SK-N-SH (cell line): ENCODE results near the gene SLC34A1. TPM values are rescaled to one million over a fixed set of nuclear protein-coding genes. Genes with fewer than 3 reads are reported as not detected.
A peak's percentile ranks its signal among the peaks of the same experiment; 100 is the strongest.

ENCODE experiments used
- CTCF ChIA-PET: fragments of 300-600, 350-600 bp; formaldehyde crosslinking; extraction: SDS; loops from one replicate; lab custom pipeline; 2021; lab: Yijun Ruan, JAX
- POLR2A ChIA-PET: fragments of 350-600 bp; sonication (Branson Sonifier 250); formaldehyde crosslinking; extraction: SDS; loops from one replicate; lab custom pipeline; 2020; ENCODE audit warnings: antibody characterized with exemption, inconsistent platforms; lab: Yijun Ruan, JAX
- DNase-seq: peaks from one replicate; pipeline ENCODE4 v3.0.0; 2012
- H2AFZ ChIP-seq: fragments of 200-600 bp; sonication (generic); 2 replicates; pipeline ENCODE4 v1.8.1; 2016; ENCODE audit warnings: antibody characterized with exemption, mild to moderate bottlenecking, low read depth
- H3F3A ChIP-seq: fragments of 200-600 bp; sonication (generic); replicated peaks from 2 replicates; pipeline ENCODE3; 2016; ENCODE audit warnings: antibody characterized with exemption, mild to moderate bottlenecking; ENCODE audit not compliant: insufficient read depth
- H3K27ac ChIP-seq, 2 experiments: fragments of 200-500 bp in 1 of 2; fragments of 200-600 bp in 1 of 2; sonication (Bioruptor generic) in 1 of 2; sonication (generic), shearing (Covaris generic) in 1 of 2; 2 replicates each; pipeline versions ENCODE4 v1.5.1 to v1.6.1; 2014 to 2016; ENCODE audit warnings: low read depth in 2 of 2, inconsistent platforms in 1 of 2, low read length in 1 of 2, mild to moderate bottlenecking in 1 of 2, mixed read lengths in 1 of 2
- H3K27me3 ChIP-seq: fragments of 200-600 bp; sonication (generic), shearing (Covaris generic); 2 replicates; pipeline ENCODE4 v1.6.1; 2016; ENCODE audit warnings: mixed run types; ENCODE audit not compliant: insufficient read depth
- H3K36me3 ChIP-seq, 2 experiments: fragments of 200-500 bp in 1 of 2; fragments of 200-600 bp in 1 of 2; sonication (Bioruptor generic) in 1 of 2; sonication (generic) in 1 of 2; replicated peaks in 1 of 2; 2 replicates each; pipeline versions ENCODE3 to v1.5.1; 2014 to 2016; ENCODE audit warnings: low read length in 1 of 2, mild to moderate bottlenecking in 1 of 2; ENCODE audit not compliant: insufficient read depth in 2 of 2, control insufficient read depth in 1 of 2
- H3K4me1 ChIP-seq, 2 experiments: fragments of 200-500 bp in 1 of 2; fragments of 200-600 bp in 1 of 2; sonication (Bioruptor generic) in 1 of 2; sonication (generic), shearing (Covaris generic) in 1 of 2; 2 replicates each; pipeline versions ENCODE4 v1.5.1 to v1.6.1; 2014 to 2016; ENCODE audit warnings: low read depth in 1 of 2, low read length in 1 of 2, mixed run types in 1 of 2; ENCODE audit not compliant: insufficient read depth in 2 of 2, control insufficient read depth in 1 of 2
- H3K4me2 ChIP-seq: fragments of 200-600 bp; sonication (generic), shearing (Covaris generic); 2 replicates; pipeline ENCODE4 v1.6.1; 2017; ENCODE audit warnings: mixed run types
- H3K4me3 ChIP-seq, 2 experiments: fragments of 200-500 bp in 1 of 2; fragments of 200-600 bp in 1 of 2; sonication (Bioruptor generic) in 1 of 2; sonication (generic), shearing (Covaris generic) in 1 of 2; 2 replicates each; pipeline versions ENCODE4 v1.5.1 to v1.8.1; 2014 to 2016; ENCODE audit warnings: low read depth in 2 of 2, inconsistent platforms in 1 of 2, low read length in 1 of 2, mild to moderate bottlenecking in 1 of 2, mixed read lengths in 1 of 2, moderate library complexity in 1 of 2
- H3K79me2 ChIP-seq: fragments of 200-600 bp; sonication (generic); 2 replicates; pipeline ENCODE4 v1.8.1; 2017; ENCODE audit warnings: mild to moderate bottlenecking; ENCODE audit not compliant: insufficient read depth
- H3K9ac ChIP-seq: fragments of 200-600 bp; sonication (generic); 2 replicates; pipeline ENCODE4 v1.6.1; 2017; ENCODE audit warnings: mixed run types
- H3K9me2 ChIP-seq: fragments of 200-600 bp; sonication (generic); 2 replicates; pipeline ENCODE4 v1.6.1; 2017; ENCODE audit warnings: mixed run types
- H3K9me3 ChIP-seq: fragments of 200-600 bp; sonication (generic); 2 replicates; pipeline ENCODE4 v1.6.1; 2017; ENCODE audit warnings: mixed run types, mild to moderate bottlenecking, moderate library complexity
- H4K20me1 ChIP-seq: fragments of 200-600 bp; sonication (generic); 2 replicates; pipeline ENCODE4 v1.6.1; 2017; ENCODE audit warnings: mild to moderate bottlenecking, mixed run types; ENCODE audit not compliant: insufficient read depth
- CHD2 ChIP-seq: fragments of 150-350 bp; IDR thresholded peaks from 2 replicates; pipeline ENCODE4 v1.6.1; 2018; ENCODE audit warnings: low read length; ENCODE audit not compliant: partially characterized antibody
- CTCF ChIP-seq: fragments of 200-600 bp; sonication (generic); IDR thresholded peaks from 2 replicates; pipeline ENCODE4 v1.6.1; 2017; ENCODE audit warnings: antibody characterized with exemption, mild to moderate bottlenecking, moderate library complexity
- EP300 ChIP-seq, 2 experiments: IDR thresholded peaks; 2 replicates each; pipeline versions ENCODE4 v1.4.0 to v1.6.1; 2012; ENCODE audit warnings: borderline replicate concordance in 1 of 2, low read depth in 1 of 2, low read length in 1 of 2
- FOSL2 ChIP-seq: IDR thresholded peaks from 2 replicates; pipeline ENCODE4 v1.4.0; 2012; ENCODE audit warnings: low read depth, mild to moderate bottlenecking, moderate library complexity, borderline replicate concordance
- FOXM1 ChIP-seq: IDR thresholded peaks from 2 replicates; pipeline ENCODE4 v1.4.0; 2012; ENCODE audit warnings: low read depth, mild to moderate bottlenecking
- GATA2 ChIP-seq: sonication (generic); formaldehyde crosslinking; IDR thresholded peaks from 2 replicates; pipeline ENCODE4 v1.5.0; 2020; ENCODE audit warnings: mild to moderate bottlenecking, missing genetic modification reagents
- MXI1 ChIP-seq: IDR thresholded peaks from 2 replicates; pipeline ENCODE4 v1.6.1; 2012; ENCODE audit warnings: mild to moderate bottlenecking, low read depth, low read length, improper control_type of control experiment
- NFIC ChIP-seq: IDR thresholded peaks from 2 replicates; pipeline ENCODE4 v1.4.0; 2012; ENCODE audit warnings: borderline replicate concordance
- NRF1 ChIP-seq: IDR thresholded peaks from 2 replicates; pipeline ENCODE4 v1.6.1; 2012; ENCODE audit warnings: low read depth, mild to moderate bottlenecking, low read length
- RFX5 ChIP-seq: IDR thresholded peaks from 2 replicates; pipeline ENCODE4 v1.6.1; 2012; ENCODE audit warnings: mild to moderate bottlenecking, improper control_type of control experiment, low read length
- RXRA ChIP-seq: IDR thresholded peaks from 2 replicates; pipeline ENCODE4 v1.4.0; 2012; ENCODE audit warnings: low read depth, mild to moderate bottlenecking, borderline replicate concordance
- SIN3A ChIP-seq: IDR thresholded peaks from 2 replicates; pipeline ENCODE4 v1.6.1; 2012; ENCODE audit warnings: low read depth, mild to moderate bottlenecking, low read length, moderate library complexity, borderline replicate concordance
- SMC3 ChIP-seq: IDR thresholded peaks from 2 replicates; pipeline ENCODE4 v1.6.1; 2012; ENCODE audit warnings: low read depth, low read length, improper control_type of control experiment
- TAF1 ChIP-seq: IDR thresholded peaks from 2 replicates; pipeline ENCODE4 v1.6.1; 2012; ENCODE audit warnings: low read depth, mild to moderate bottlenecking, low read length, moderate library complexity, borderline replicate concordance
- TEAD4 ChIP-seq: IDR thresholded peaks from 2 replicates; pipeline ENCODE4 v1.4.0; 2012; ENCODE audit warnings: mild to moderate bottlenecking, borderline replicate concordance; ENCODE audit not compliant: insufficient read depth
- YY1 ChIP-seq: IDR thresholded peaks from 2 replicates; pipeline ENCODE4 v1.4.0; 2012; ENCODE audit warnings: low read depth, mild to moderate bottlenecking
- WGBS: methylation state at CpG from one replicate; pipeline ENCODE4 v1.1.6; 2017; ENCODE audit warnings: low lambda C conversion rate; 5-methylcytosine and 5-hydroxymethylcytosine counted together
- polyA plus RNA-seq, 3 experiments: library from polyadenylated mRNA; depleted of rRNA; stranded (reverse); fragments of >200 nt; gene quantifications; 2 replicates each; pipeline ENCODE4 v1.2.3, GENCODE V29; 2012
- TF ChIP-seq, protein P1 (sequence below): IDR thresholded peaks from 2 replicates; pipeline ENCODE4; 2012
- TF ChIP-seq, protein P2 (sequence below): IDR thresholded peaks from 2 replicates; pipeline ENCODE4 v1.6.1; 2012; ENCODE audit warnings: mild to moderate bottlenecking, low read depth, low read length, moderate library complexity

Gene SLC34A1
- polyA plus RNA-seq, 1 of the 3 experiments (the other 2 are of a cell fraction): 0.03 TPM

GRCh38 chr5:177430140-177430951 lies 46.1 kb downstream of the SLC34A1 start:
- DNase-seq: no peak
- Histone ChIP-seq H3K36me3 (peaks cover 3 to 39% of the 10 kb centered on the region in 2 experiments), H3K4me2 (no peak overlapping the region), H3K9ac (no peak overlapping the region), H3K27me3 (no peaks in the 10 kb centered on the region), H3K4me3 (no peak overlapping the region), H3K9me2 (no peaks in the 10 kb centered on the region), H3K4me1 (peaks cover 3 to 30% of the 10 kb centered on the region in 2 experiments; a peak in 2 of 4 replicates), H2AFZ (no peak overlapping the region), H3K79me2 (peaks cover 30% of the 10 kb centered on the region), H4K20me1 (0 out of 2 replicates have a peak, but pooled peaks cover 13% of the 10 kb centered on the region), H3K27ac (no peak overlapping the region; a peak in 1 of 4 replicates), H3K9me3 (no peaks in the 10 kb centered on the region), H3F3A (peaks cover 8% of the 10 kb centered on the region)
- POLR2A ChIA-PET: interaction anchor here (1.5 kb wide), 1 partner anchor 16 kb away, joined by 3 read pairs; no protein-coding TSS in a partner anchor
- TF ChIP-seq, protein P1, sequence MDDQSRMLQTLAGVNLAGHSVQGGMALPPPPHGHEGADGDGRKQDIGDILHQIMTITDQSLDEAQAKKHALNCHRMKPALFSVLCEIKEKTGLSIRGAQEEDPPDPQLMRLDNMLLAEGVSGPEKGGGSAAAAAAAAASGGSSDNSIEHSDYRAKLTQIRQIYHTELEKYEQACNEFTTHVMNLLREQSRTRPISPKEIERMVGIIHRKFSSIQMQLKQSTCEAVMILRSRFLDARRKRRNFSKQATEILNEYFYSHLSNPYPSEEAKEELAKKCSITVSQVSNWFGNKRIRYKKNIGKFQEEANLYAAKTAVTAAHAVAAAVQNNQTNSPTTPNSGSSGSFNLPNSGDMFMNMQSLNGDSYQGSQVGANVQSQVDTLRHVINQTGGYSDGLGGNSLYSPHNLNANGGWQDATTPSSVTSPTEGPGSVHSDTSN: 0 out of 2 replicates have a peak, but pooled peaks have one; percentile 2
- TF ChIP-seq CTCF (no peak), RFX5 (no peak)
- 92% methylated on average over 14 of the region's 26 CpGs for WGBS
- CTCF ChIA-PET: interaction anchor here (0.7 to 10.8 kb wide), 7 partner anchors 12 to 112 kb away, joined by 3 to 120 read pairs (median 5); no protein-coding TSS in a partner anchor

- peaks cover 30% of the 10 kb centered on the region for H3K79me2 ChIP-seq
- no peak overlapping the region for H3K4me3 ChIP-seq
- peaks cover 7 to 45% of the 10 kb centered on the region in 2 experiments for H3K36me3 ChIP-seq
- 85% methylated on average over 7 of the region's 7 CpGs for WGBS
- no peak overlapping the region for H3K4me2 ChIP-seq
- no peak overlapping the region for H3K9ac ChIP-seq
- H3K9me3 ChIP-seq: no peaks in the 10 kb centered on the region
- ChIA-PET POLR2A (interaction anchor here (1.5 kb wide), 1 partner anchor 15 kb away, joined by 3 read pairs; no protein-coding TSS in a partner anchor), CTCF (interaction anchor here (1.4 to 10.8 kb wide), 4 partner anchors 11 to 26 kb away, joined by 4 to 120 read pairs (median 30); no protein-coding TSS in a partner anchor)
- H3K27ac ChIP-seq: no peak overlapping the region
- H4K20me1 ChIP-seq: 0 out of 2 replicates have a peak, but pooled peaks cover 13% of the 10 kb centered on the region
- no peak for DNase-seq
- no peaks in the 10 kb centered on the region for H3K9me2 ChIP-seq
- peaks cover 5% of the 10 kb centered on the region for H3F3A ChIP-seq
- H3K27me3 ChIP-seq: no peaks in the 10 kb centered on the region
- H3K4me1 ChIP-seq: peaks cover 0 to 26% of the 10 kb centered on the region in 2 experiments; a peak in 1 of 4 replicates
- H2AFZ ChIP-seq: no peak overlapping the region
- TF ChIP-seq YY1 (no peak), CHD2 (no peak), TAF1 (no peak), FOXM1 (no peak), GATA2 (CRISPR knock-in tag) (no peak), RXRA (no peak), SMC3 (no peak), RFX5 (no peak), FOSL2 (no peak), NRF1 (no peak), NFIC (no peak), MXI1 (no peak), EP300 (IDR thresholded peaks at IDR 0.05; ENCODE audit: borderline replicate concordance in 1 of 2, low read depth in 1 of 2, low read length in 1 of 2) (no peak), SIN3A (no peak), TEAD4 (no peak)
- TF ChIP-seq, protein P1: no peak
- TF ChIP-seq, protein P2, sequence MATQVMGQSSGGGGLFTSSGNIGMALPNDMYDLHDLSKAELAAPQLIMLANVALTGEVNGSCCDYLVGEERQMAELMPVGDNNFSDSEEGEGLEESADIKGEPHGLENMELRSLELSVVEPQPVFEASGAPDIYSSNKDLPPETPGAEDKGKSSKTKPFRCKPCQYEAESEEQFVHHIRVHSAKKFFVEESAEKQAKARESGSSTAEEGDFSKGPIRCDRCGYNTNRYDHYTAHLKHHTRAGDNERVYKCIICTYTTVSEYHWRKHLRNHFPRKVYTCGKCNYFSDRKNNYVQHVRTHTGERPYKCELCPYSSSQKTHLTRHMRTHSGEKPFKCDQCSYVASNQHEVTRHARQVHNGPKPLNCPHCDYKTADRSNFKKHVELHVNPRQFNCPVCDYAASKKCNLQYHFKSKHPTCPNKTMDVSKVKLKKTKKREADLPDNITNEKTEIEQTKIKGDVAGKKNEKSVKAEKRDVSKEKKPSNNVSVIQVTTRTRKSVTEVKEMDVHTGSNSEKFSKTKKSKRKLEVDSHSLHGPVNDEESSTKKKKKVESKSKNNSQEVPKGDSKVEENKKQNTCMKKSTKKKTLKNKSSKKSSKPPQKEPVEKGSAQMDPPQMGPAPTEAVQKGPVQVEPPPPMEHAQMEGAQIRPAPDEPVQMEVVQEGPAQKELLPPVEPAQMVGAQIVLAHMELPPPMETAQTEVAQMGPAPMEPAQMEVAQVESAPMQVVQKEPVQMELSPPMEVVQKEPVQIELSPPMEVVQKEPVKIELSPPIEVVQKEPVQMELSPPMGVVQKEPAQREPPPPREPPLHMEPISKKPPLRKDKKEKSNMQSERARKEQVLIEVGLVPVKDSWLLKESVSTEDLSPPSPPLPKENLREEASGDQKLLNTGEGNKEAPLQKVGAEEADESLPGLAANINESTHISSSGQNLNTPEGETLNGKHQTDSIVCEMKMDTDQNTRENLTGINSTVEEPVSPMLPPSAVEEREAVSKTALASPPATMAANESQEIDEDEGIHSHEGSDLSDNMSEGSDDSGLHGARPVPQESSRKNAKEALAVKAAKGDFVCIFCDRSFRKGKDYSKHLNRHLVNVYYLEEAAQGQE: no peak
Observed at GRCh38 chr5:177430972-177431316, 46.7 kb downstream of the SLC34A1 start.
